ENCODE data around the gene NPAS2.

DNA sequence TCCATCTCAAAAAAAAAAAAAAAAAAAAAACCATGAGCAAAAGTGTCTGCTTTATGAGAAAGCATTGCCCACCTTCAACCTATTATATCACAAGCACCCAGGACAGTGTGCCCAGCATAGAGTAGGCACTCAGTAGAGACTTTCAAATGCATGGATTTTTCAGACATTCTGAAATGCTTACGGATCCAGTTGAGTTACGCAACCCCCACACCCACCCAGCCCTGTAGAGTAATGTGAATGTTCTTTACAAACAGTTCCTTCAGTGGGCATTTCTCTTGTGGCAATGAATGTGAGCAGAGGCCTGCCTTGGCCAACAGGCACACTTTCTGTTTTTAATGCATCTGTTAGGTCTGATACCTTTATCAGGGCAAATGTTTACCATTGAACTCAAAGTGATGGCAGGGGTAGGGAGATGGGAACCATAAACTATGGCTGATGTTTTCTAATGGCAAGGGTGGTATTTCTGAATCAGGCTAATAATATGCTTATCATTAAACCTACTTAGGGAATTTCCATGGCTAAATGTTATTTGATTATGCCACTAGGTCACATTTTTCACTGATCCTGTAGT, 117.1 kb downstream of the NPAS2 start:
- no peak for TF ChIP-seq EZH2 (IDR thresholded peaks at IDR 0.05)
- TF ChIP-seq, protein P1, sequence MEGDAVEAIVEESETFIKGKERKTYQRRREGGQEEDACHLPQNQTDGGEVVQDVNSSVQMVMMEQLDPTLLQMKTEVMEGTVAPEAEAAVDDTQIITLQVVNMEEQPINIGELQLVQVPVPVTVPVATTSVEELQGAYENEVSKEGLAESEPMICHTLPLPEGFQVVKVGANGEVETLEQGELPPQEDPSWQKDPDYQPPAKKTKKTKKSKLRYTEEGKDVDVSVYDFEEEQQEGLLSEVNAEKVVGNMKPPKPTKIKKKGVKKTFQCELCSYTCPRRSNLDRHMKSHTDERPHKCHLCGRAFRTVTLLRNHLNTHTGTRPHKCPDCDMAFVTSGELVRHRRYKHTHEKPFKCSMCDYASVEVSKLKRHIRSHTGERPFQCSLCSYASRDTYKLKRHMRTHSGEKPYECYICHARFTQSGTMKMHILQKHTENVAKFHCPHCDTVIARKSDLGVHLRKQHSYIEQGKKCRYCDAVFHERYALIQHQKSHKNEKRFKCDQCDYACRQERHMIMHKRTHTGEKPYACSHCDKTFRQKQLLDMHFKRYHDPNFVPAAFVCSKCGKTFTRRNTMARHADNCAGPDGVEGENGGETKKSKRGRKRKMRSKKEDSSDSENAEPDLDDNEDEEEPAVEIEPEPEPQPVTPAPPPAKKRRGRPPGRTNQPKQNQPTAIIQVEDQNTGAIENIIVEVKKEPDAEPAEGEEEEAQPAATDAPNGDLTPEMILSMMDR (IDR thresholded peaks at IDR 0.05) = no peak
